ENCODE data around the gene CCDC12.

Gene CCDC12

DNA sequence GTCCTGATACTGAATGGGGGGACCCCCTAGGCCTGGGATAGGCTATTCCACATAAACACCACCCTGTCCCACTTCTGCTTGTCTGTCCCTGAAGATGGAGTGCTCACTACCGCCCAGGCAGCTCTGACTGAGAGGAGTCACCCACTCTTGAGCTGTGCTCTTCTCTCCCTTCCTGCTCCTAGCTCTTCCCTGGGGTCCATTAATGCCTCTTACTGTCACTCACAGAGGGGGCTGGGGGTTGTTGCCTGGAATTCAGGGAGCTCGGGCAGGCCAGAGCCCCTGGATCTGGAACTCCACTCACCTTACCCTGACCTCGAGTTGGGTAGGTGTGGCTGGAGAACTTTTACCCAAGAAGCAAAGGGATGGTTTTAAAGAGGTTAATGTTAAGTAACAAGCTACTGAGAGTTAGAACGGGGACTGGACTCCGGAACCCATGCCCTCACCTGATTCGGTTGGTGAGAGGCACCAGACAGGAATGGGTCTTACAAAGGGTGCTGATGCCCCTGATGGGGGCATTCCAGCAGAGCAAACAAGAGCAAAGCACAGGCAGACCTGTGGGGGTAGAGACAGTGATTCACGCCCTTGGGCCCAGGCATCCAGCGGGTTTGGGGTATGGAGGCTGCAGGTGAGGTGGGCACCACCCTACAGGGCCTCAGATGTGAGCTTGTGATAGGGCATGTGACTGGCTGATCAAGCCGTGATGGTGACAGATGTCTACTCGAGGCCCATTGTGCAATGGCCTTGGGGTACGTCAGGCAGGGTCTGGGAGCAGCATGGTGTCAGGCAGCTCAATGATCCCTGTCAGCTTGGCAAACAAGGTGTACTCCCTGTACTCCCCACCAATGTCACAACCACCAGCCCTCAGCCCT is 8.3 kb upstream of the CCDC12 start:
- no peak for TF ChIP-seq CTCF (IDR thresholded peaks at IDR 0.05)
- no peak for TF ChIP-seq ZFX (IDR thresholded peaks at IDR 0.05; ENCODE audit: borderline replicate concordance)
- H3K27ac ChIP-seq, result no peak overlapping the region

GRCh38 chr3:46982546-46982945 is 6.0 kb upstream of the CCDC12 start:
- H3K27ac ChIP-seq, result no peak overlapping the region
- TF ChIP-seq CTCF (IDR thresholded peaks at IDR 0.05) (no peak), ZFX (IDR thresholded peaks at IDR 0.05; ENCODE audit: borderline replicate concordance) (no peak)

DNA sequence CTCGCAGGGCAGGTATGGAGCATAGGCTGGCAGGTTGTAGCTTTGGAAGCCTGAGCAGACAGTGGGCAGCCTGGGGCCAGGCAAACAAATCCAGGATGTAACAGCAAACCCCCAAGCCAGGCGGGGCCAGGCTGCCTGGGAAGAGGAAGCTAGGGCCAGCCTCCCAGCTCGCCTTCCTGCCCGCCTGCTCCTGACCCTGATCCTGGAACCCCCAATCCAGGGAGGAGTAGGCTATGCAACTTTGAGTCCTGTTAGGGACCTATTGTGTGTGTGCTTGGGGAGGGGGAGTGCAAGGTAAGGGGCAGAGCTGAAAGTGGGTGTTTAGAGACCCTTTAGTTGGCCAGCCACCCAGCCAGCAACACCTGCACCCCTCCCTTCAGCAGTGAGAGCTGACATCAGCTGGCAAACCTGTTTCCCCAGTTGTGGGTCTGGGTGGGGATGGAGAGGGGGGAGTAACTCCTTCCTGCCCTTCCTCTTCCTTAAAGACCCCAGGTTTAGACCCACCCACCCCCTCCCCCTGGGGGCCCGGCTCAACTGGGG is 5.5 kb upstream of the CCDC12 start:
- no peak overlapping the region for H3K27ac ChIP-seq
- TF ChIP-seq CTCF (IDR thresholded peaks at IDR 0.05) (no peak), ZFX (IDR thresholded peaks at IDR 0.05; ENCODE audit: borderline replicate concordance) (no peak)

GRCh38 chr3:46979958-46980497 is 3.5 kb upstream of the CCDC12 start:
- TF ChIP-seq ZFX (IDR thresholded peaks at IDR 0.05; ENCODE audit: borderline replicate concordance) (no peak), CTCF (IDR thresholded peaks at IDR 0.05) (0 out of 2 replicates have a peak, but pooled peaks have one; percentile 4)
- H3K27ac ChIP-seq, result peak overlapping the region; percentile 59

- H3K27ac ChIP-seq, result peak within 1 kb of the TSS; percentile 59
- TF ChIP-seq ZFX (IDR thresholded peaks at IDR 0.05; ENCODE audit: borderline replicate concordance) (no peak), CTCF (IDR thresholded peaks at IDR 0.05) (peak; percentile 28)
Measured at GRCh38 chr3:46978985-46979944, 2.7 kb upstream of the CCDC12 start, which contains the start of gene NBEAL2. Gene NBEAL2 (plus strand): TSS chr3:46979666. CDS start chr3:46979862, 196 bp downstream.

- peak overlapping the region; percentile 59; the same call in 1 of the 2 replicates for H3K27ac ChIP-seq
- TF ChIP-seq ZFX (IDR thresholded peaks at IDR 0.05; ENCODE audit: borderline replicate concordance) (no peak), CTCF (IDR thresholded peaks at IDR 0.05) (no peak)
Measured at GRCh38 chr3:46978381-46978780, 1.8 kb upstream of the CCDC12 start.
